Measurements from ENCODE around the gene MB21D2.

Gene MB21D2

GRCh38 chr3:192935441-192935840 is 17.8 kb upstream of the MB21D2 start:
- no peaks in the 10 kb centered on the region for H3K9me3 ChIP-seq (ENCODE audit: control insufficient read depth in 2 of 2, low read length in 2 of 2)
- H3K27me3 ChIP-seq (ENCODE audit: control insufficient read depth in 1 of 2, insufficient read depth in 2 of 2, low read length in 2 of 2) = no peaks in the 10 kb centered on the region
- H3K9ac ChIP-seq (ENCODE audit: low read length in 2 of 2) = no peak overlapping the region
- no peaks in the 10 kb centered on the region for H3K36me3 ChIP-seq (ENCODE audit: control insufficient read depth in 2 of 2, insufficient read depth in 2 of 2, low read length in 2 of 2)
- H3K4me3 ChIP-seq (ENCODE audit: low read length in 2 of 2) = no peak overlapping the region
- H3K27ac ChIP-seq (ENCODE audit: low read length) = no peak overlapping the region
- H3K4me1 ChIP-seq (ENCODE audit: control insufficient read depth, insufficient read depth, low read length) = no peaks in the 10 kb centered on the region

DNA sequence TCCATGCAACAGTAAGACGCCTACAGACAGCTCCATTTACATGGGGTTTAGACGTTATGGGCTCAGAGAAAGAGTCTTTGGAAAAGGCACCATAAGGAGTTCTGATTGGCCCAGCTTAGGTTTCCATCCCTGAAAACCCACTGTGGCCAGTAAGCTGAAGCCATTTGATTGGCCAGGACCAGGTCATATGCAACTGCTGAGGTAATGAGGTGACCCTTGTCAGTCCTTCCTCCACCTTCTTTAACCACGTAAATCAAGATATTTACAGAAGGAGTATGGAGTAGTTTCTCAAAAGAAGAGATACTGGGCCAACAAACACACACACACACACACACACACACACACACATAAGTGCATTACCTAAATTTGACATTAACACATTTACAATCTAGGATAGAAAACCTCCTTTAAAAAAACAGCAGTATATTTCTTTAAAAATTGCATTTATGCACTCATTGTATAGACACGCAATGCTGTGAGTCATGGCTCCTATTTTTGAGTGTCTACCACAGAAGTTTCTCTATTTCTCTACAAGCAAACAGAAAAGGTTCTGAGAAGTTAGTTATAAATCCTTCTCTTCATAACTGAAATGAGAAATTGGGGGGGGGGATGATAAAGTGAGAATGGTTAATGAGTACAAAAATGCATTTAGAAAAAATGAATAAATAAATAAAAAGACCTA is 16.3 kb upstream of the MB21D2 start:
- no peaks in the 10 kb centered on the region for H3K27me3 ChIP-seq (ENCODE audit: control insufficient read depth in 1 of 2, insufficient read depth in 2 of 2, low read length in 2 of 2)
- no peaks in the 10 kb centered on the region for H3K9me3 ChIP-seq (ENCODE audit: control insufficient read depth in 2 of 2, low read length in 2 of 2)
- H3K4me1 ChIP-seq (ENCODE audit: control insufficient read depth, insufficient read depth, low read length) = no peaks in the 10 kb centered on the region
- no peaks in the 10 kb centered on the region for H3K36me3 ChIP-seq (ENCODE audit: control insufficient read depth in 2 of 2, insufficient read depth in 2 of 2, low read length in 2 of 2)
- no peak overlapping the region for H3K27ac ChIP-seq (ENCODE audit: low read length)
- H3K9ac ChIP-seq (ENCODE audit: low read length in 2 of 2) = no peak overlapping the region
- H3K4me3 ChIP-seq (ENCODE audit: low read length in 2 of 2) = no peak overlapping the region

- H3K36me3 ChIP-seq (ENCODE audit: control insufficient read depth in 2 of 2, insufficient read depth in 2 of 2, low read length in 2 of 2) = no peaks in the 10 kb centered on the region
- H3K4me1 ChIP-seq (ENCODE audit: control insufficient read depth, insufficient read depth, low read length) = no peaks in the 10 kb centered on the region
- H3K9ac ChIP-seq (ENCODE audit: low read length in 2 of 2) = no peak overlapping the region
- no peak overlapping the region for H3K27ac ChIP-seq (ENCODE audit: low read length)
- H3K9me3 ChIP-seq (ENCODE audit: control insufficient read depth in 2 of 2, low read length in 2 of 2) = no peaks in the 10 kb centered on the region
- H3K27me3 ChIP-seq (ENCODE audit: control insufficient read depth in 1 of 2, insufficient read depth in 2 of 2, low read length in 2 of 2) = no peaks in the 10 kb centered on the region
- no peak overlapping the region for H3K4me3 ChIP-seq (ENCODE audit: low read length in 2 of 2)
Observed at GRCh38 chr3:192933259-192933658, 15.6 kb upstream of the MB21D2 start.

DNA sequence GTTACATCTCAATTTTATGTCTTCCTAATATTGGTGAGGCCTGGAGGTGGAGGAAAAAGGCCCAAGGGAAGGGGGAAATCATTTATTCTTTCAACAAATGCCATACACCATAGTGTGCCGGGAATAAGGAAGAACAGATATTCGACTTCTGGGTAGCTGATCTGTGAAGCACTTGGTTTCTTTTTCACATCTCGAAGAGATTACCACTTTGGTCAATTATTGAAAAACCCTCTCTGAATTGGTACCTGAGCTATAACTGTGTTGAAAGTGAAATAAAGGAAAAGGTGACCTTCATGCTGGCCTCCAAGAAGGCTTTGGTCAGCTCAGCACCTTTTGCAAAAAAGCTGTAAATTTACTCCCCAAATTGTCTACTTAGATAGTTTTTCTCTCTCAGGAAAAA is 14.2 kb upstream of the MB21D2 start:
- no peaks in the 10 kb centered on the region for H3K4me1 ChIP-seq (ENCODE audit: control insufficient read depth, insufficient read depth, low read length)
- H3K9me3 ChIP-seq (ENCODE audit: control insufficient read depth in 2 of 2, low read length in 2 of 2) = no peaks in the 10 kb centered on the region

DNA sequence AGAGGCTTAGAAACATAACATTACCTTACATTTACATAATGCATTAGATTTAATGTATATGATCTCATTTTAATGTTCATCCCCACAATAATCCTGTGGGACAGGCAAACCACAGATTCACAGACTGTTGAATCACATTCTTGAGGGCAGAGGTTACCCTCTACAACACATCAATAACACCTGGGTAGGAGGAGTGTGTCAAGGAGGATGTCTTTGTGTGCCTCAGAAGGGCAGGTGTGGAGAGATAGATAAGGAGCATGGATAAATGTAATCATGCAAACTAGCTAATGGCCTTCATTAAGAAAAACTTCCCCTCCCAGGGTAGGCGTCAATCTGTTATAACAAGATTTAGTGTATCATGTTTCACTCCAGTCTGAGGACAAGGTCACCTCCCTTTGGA is 12.9 kb upstream of the MB21D2 start:
- Histone ChIP-seq H3K27ac (ENCODE audit: low read length) (no peak overlapping the region), H3K4me1 (ENCODE audit: control insufficient read depth, insufficient read depth, low read length) (no peaks in the 10 kb centered on the region), H3K27me3 (ENCODE audit: control insufficient read depth in 1 of 2, insufficient read depth in 2 of 2, low read length in 2 of 2) (no peaks in the 10 kb centered on the region), H3K9ac (ENCODE audit: low read length in 2 of 2) (no peak overlapping the region), H3K4me3 (ENCODE audit: low read length in 2 of 2) (no peak overlapping the region), H3K36me3 (ENCODE audit: control insufficient read depth in 2 of 2, insufficient read depth in 2 of 2, low read length in 2 of 2) (no peaks in the 10 kb centered on the region), H3K9me3 (ENCODE audit: control insufficient read depth in 2 of 2, low read length in 2 of 2) (no peaks in the 10 kb centered on the region)

More for the DNA sequence above, 14.2 kb upstream of the MB21D2 start:
- H3K9ac ChIP-seq (ENCODE audit: low read length in 2 of 2) = no peak overlapping the region
- H3K4me3 ChIP-seq (ENCODE audit: low read length in 2 of 2) = no peak overlapping the region
- H3K27me3 ChIP-seq (ENCODE audit: control insufficient read depth in 1 of 2, insufficient read depth in 2 of 2, low read length in 2 of 2) = no peaks in the 10 kb centered on the region
- H3K36me3 ChIP-seq (ENCODE audit: control insufficient read depth in 2 of 2, insufficient read depth in 2 of 2, low read length in 2 of 2) = no peaks in the 10 kb centered on the region
- H3K27ac ChIP-seq (ENCODE audit: low read length) = no peak overlapping the region

DNA sequence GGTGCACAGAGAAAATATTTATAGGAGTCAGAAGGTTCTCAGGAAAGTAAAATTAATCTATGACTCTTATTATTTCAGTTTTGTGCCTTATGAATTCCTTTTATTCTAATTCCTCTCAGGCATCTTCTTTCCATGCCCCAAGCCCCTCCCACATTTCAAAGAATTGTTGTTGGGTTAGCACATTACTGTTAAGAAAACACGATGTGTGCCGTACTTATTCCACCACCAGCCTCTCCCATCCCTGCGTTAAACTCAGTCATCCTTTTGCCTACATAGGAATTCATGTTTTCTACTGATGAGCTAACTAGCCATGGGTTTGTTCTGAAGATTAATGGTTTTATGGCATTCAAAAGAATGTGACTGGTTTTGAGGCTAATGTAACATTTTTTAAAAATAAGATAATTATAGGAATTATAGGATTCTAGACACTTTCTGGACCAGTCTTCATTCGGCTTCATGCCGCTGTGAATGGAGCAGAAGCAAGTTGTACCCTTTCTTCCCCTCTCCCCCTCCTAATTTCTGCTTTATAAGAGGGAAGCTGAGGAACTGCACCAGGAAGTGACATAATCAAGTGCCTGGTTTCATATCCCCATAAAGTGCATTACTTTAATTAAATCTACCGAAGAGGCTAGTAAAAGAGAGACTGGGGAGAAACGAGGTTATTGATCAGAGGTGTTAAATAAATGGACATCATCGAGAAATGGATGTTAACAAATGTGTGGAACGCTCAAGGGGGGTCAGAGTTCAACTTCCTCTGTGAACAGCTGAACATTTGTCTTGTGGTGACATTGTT is 12.3 kb upstream of the MB21D2 start:
- Histone ChIP-seq H3K4me3 (ENCODE audit: low read length in 2 of 2) (no peak overlapping the region), H3K27ac (ENCODE audit: low read length) (no peak overlapping the region), H3K36me3 (ENCODE audit: control insufficient read depth in 2 of 2, insufficient read depth in 2 of 2, low read length in 2 of 2) (no peaks in the 10 kb centered on the region)

DNA sequence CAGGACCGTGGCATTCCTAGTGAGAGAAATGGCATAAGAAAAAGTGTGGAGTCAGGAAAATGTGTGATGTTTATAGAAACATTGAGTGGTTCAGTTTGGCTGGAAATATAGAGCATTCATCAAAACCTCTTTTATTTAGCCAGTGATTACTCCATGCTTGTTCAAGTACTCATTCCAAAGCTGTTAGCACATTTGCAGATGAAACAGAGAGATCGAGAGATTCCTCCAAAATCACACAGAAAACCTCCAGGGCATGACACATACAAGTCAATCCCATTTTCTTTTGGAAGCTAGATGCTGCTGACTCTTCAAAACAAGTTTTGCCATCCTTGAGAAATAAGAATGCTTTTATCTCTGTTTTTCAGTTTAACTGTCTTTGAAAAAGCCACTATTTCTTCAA is 11.5 kb upstream of the MB21D2 start:
- H3K9me3 ChIP-seq (ENCODE audit: control insufficient read depth in 2 of 2, low read length in 2 of 2) = no peaks in the 10 kb centered on the region
- H3K4me3 ChIP-seq (ENCODE audit: low read length in 2 of 2) = no peak overlapping the region
- H3K27ac ChIP-seq (ENCODE audit: low read length) = no peak overlapping the region
- no peaks in the 10 kb centered on the region for H3K36me3 ChIP-seq (ENCODE audit: control insufficient read depth in 2 of 2, insufficient read depth in 2 of 2, low read length in 2 of 2)
- no peaks in the 10 kb centered on the region for H3K27me3 ChIP-seq (ENCODE audit: control insufficient read depth in 1 of 2, insufficient read depth in 2 of 2, low read length in 2 of 2)
- no peaks in the 10 kb centered on the region for H3K4me1 ChIP-seq (ENCODE audit: control insufficient read depth, insufficient read depth, low read length)
- no peak overlapping the region for H3K9ac ChIP-seq (ENCODE audit: low read length in 2 of 2)

More for the DNA sequence above, 12.3 kb upstream of the MB21D2 start:
- H3K27me3 ChIP-seq (ENCODE audit: control insufficient read depth in 1 of 2, insufficient read depth in 2 of 2, low read length in 2 of 2) = no peaks in the 10 kb centered on the region
- no peaks in the 10 kb centered on the region for H3K4me1 ChIP-seq (ENCODE audit: control insufficient read depth, insufficient read depth, low read length)
- H3K9me3 ChIP-seq (ENCODE audit: control insufficient read depth in 2 of 2, low read length in 2 of 2) = no peaks in the 10 kb centered on the region
- H3K9ac ChIP-seq (ENCODE audit: low read length in 2 of 2) = no peak overlapping the region

DNA sequence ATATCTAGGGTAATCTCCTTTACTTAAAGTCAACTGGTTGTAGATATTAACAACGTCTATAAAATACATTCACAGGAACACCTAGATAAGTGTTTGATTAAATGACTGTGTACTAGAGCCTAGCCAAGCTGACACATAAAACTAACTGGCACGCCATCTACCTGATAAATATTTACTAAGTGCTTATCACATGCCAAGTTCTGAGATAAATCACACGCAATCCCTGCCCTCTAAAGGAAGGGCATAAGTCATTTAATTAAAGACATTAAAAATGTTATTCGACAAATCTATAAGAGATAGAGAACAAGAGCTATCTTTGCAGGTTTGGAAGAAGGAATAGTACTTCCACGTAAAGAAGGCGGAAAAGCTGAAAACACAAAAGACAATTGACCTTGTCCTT is 11.1 kb upstream of the MB21D2 start:
- Histone ChIP-seq H3K27me3 (ENCODE audit: control insufficient read depth in 1 of 2, insufficient read depth in 2 of 2, low read length in 2 of 2) (no peaks in the 10 kb centered on the region), H3K4me1 (ENCODE audit: control insufficient read depth, insufficient read depth, low read length) (no peaks in the 10 kb centered on the region), H3K9ac (ENCODE audit: low read length in 2 of 2) (no peak overlapping the region), H3K27ac (ENCODE audit: low read length) (no peak overlapping the region), H3K36me3 (ENCODE audit: control insufficient read depth in 2 of 2, insufficient read depth in 2 of 2, low read length in 2 of 2) (no peaks in the 10 kb centered on the region), H3K9me3 (ENCODE audit: control insufficient read depth in 2 of 2, low read length in 2 of 2) (no peaks in the 10 kb centered on the region), H3K4me3 (ENCODE audit: low read length in 2 of 2) (no peak overlapping the region)

DNA sequence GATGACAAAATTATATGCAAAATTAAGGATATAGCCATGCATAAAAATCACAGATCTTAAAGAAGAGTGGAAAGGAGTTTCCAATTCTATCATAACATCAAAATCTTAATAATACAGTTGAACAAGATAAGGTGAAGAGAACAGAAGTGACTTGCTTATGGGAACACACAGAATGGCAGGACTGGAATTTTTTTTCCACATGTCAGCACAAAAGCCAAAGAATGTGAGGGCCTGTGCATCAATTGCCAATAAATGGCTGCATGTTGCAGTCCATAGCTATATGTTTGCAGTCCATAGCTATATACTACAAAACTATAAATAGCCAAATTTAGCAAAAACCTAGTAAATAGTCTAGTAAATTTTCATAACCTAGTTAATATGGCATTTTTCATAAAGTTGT is 10.4 kb upstream of the MB21D2 start:
- H3K27me3 ChIP-seq (ENCODE audit: control insufficient read depth in 1 of 2, insufficient read depth in 2 of 2, low read length in 2 of 2) = no peaks in the 10 kb centered on the region
- peaks cover 1% of the 10 kb centered on the region for H3K4me1 ChIP-seq (ENCODE audit: control insufficient read depth, insufficient read depth, low read length)
- no peaks in the 10 kb centered on the region for H3K9me3 ChIP-seq (ENCODE audit: control insufficient read depth in 2 of 2, low read length in 2 of 2)
- no peak overlapping the region for H3K27ac ChIP-seq (ENCODE audit: low read length)
- H3K4me3 ChIP-seq (ENCODE audit: low read length in 2 of 2) = no peak overlapping the region
- H3K9ac ChIP-seq (ENCODE audit: low read length in 2 of 2) = no peak overlapping the region
- no peaks in the 10 kb centered on the region for H3K36me3 ChIP-seq (ENCODE audit: control insufficient read depth in 2 of 2, insufficient read depth in 2 of 2, low read length in 2 of 2)

DNA sequence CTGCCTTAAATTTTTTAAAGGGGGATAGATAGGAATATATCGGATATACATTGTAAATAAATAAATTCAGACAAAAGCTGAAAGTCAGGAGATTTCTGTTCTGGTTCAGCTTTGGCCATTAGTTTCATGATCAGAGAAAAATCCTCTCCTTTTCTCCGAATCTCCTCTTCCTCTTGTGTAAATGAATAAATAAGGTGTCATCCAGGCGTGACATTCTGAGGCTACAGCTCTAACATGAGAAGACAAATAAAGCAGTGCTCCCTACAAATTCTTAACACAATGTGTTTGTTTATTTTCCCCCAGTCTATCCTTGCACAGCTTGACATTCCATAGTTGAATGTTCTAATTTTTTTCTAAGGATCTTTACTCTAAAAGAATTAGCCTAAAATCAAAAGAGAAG is 9.4 kb upstream of the MB21D2 start:
- Histone ChIP-seq H3K27ac (ENCODE audit: low read length) (no peak overlapping the region), H3K4me3 (ENCODE audit: low read length in 2 of 2) (no peak overlapping the region), H3K9ac (ENCODE audit: low read length in 2 of 2) (no peak overlapping the region), H3K36me3 (ENCODE audit: control insufficient read depth in 2 of 2, insufficient read depth in 2 of 2, low read length in 2 of 2) (no peaks in the 10 kb centered on the region), H3K4me1 (ENCODE audit: control insufficient read depth, insufficient read depth, low read length) (peaks cover 11% of the 10 kb centered on the region), H3K9me3 (ENCODE audit: control insufficient read depth in 2 of 2, low read length in 2 of 2) (no peaks in the 10 kb centered on the region), H3K27me3 (ENCODE audit: control insufficient read depth in 1 of 2, insufficient read depth in 2 of 2, low read length in 2 of 2) (no peaks in the 10 kb centered on the region)

DNA sequence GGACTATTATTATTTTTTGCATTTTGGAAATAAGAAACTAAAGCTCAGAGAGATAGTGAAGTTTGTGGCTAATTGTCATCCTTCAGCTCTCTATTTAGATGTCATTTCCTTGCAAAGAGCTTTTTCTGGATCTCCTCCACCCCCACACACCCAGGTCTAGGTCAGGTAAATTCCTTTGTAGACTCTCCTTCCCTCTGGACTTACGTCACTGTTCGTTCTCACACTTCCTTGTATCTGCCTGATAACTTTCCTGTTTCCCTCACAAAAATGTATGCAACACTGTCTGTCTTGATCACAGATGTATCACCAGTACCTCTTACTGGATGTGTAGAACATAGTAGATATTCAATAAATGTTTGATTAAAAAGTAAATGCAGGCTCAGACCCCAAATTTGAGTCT is 6.1 kb upstream of the MB21D2 start:
- Histone ChIP-seq H3K27ac (ENCODE audit: low read length) (no peak overlapping the region), H3K36me3 (ENCODE audit: control insufficient read depth in 2 of 2, insufficient read depth in 2 of 2, low read length in 2 of 2) (no peaks in the 10 kb centered on the region), H3K4me1 (ENCODE audit: control insufficient read depth, insufficient read depth, low read length) (peaks cover 16% of the 10 kb centered on the region), H3K27me3 (ENCODE audit: control insufficient read depth in 1 of 2, insufficient read depth in 2 of 2, low read length in 2 of 2) (no peaks in the 10 kb centered on the region), H3K4me3 (ENCODE audit: low read length in 2 of 2) (no peak overlapping the region), H3K9ac (ENCODE audit: low read length in 2 of 2) (no peak overlapping the region), H3K9me3 (ENCODE audit: control insufficient read depth in 2 of 2, low read length in 2 of 2) (no peaks in the 10 kb centered on the region)

All from stomach smooth muscle (tissue), 2 donors.